HG03039 (cell line): ENCODE results near the gene LRRC74B.
"Not testable (repeated sequence)": the region's sequence is repeated elsewhere in the genome, so short reads cannot be mapped to it uniquely, and the experiment has no call there.

Experiments used
- ATAC-seq: cut with Tn5 transposase; IDR thresholded peaks from one replicate; pipeline ENCODE4 v1.9.1; 2021; ENCODE audit warnings: mild to moderate bottlenecking, moderate library complexity; ENCODE audit not compliant: unreplicated experiment

The LRRC74B gene

DNA sequence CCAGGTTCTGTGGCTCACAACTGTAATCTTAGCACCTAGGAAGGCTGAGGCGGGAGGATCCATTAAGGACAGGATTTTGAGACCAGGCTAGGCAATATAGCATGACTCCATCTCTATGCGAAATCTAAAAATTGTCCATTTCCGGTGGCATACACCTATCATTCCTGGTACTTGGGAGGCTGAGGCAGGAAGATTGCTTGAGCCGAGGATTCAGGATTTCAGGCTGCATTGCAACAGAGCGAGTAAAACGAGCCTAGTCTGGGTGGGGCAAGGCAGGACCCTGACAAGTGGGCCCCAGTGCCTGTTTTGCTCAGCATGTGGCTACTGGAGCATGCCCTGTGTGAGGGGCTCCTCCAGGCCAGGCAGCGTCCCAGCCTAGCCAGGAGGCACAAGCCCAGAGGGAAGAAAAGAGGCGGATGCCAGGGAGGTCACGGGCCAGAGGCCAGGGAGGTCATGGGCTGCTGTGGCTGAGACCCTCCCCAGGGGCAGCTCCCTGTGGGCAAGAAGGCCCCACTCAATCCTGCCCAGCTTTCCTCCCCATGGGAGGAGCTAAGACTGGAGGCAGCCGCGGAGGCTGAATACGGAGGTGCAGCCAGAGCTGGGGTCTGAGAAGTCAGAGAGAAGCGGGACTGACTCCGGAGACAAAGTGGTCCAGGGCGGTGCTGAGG, 8.4 kb downstream of the LRRC74B start:
- no peak for ATAC-seq

DNA sequence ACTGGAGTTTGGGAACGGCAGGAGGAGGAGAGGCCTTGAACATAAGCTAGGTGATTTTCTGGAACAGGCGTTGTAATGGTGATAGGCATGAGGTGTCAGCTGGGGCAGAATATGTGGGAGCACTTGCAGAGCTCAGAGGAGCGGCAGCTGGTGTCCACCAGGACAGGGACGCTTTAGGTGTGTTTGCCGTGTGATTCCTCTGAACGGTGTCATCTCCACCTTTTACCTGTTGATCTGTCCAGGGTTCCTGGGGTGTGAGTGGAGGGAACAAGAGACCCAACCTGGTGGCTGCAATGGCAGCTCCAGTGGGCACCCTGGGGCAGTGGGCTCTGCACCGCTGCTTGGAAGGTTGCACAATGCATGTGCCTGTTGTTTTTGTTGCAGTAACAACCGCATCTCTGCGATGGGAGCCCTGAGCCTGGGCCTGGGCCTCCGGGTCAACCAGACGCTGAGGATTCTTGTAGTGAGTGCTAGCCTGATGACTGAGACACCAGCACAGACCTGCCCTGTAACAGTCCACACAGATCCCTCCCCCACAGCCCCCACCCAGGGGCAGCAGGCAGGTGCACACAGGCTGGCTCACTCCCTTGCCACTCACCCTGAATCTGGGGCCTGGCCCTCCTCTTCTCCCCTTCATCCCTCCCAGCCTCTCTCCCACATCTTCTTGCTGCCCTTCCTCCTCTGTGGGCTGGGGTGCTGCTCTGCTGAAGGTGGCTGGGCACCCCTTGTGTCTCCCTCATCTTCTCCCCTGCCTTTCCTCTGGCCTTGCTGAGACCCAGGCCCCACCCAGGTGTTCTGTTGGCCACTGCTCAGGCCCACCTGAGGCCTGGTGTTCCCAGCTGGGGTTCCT, 9.2 kb downstream of the LRRC74B start:
- no peak for ATAC-seq

DNA sequence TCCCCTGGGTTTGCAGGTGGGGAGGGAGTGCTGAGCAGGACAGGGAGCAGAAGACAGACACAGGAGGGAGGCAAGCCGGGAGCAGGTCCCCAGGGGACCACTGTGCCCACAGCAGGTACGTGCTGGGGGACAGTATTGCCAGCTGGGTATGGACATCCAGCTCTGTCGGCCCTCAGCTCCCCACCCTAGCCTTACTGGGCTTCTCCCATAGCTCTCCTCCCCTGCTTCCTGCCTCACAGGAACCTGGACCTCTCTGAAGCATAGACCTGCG, 9.8 kb downstream of the LRRC74B start:
- ATAC-seq, result no peak

DNA sequence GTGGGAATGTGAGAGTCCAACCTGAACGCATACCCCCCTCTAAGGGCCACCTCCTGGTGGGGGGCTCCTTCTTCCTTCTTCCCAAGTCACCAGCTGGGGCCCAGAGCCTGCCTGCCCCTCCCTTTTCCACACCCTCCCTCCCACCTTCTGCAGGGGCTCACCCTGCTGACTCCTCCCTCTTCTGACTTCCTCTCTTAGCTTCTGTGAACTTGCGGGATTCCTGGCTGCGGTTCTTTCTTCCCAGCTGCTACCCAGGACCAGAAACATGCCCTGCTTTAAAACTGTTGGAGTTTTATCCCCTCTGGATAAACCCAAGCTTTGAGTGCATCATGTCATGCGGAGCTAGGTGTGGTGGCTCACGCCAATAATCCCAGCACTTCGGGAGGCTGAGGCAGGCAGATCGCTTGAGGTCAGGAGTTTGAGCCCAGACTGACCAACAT, 10.2 kb downstream of the LRRC74B start:
- ATAC-seq, result no peak

DNA sequence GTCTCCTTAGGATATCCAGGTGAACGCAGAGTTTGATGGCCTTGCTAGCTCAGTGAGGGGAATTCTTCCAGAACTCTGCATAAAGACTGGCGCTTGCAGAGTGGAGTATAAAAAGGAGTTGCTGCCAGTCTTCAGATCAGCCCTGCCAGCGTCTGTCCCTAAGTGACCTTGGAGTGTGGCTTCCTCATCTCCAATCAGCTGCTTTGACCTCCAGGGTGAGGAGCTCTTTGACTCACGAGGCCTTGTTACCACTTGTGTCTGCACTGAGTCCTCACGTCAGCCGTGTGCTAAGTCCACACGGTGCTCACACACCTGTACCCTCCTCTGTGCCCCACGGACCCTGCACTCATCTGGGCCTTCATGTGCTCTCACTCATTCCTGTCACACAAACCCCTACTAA, 14.6 kb downstream of the LRRC74B start:
- not testable (repeated sequence) for ATAC-seq

DNA sequence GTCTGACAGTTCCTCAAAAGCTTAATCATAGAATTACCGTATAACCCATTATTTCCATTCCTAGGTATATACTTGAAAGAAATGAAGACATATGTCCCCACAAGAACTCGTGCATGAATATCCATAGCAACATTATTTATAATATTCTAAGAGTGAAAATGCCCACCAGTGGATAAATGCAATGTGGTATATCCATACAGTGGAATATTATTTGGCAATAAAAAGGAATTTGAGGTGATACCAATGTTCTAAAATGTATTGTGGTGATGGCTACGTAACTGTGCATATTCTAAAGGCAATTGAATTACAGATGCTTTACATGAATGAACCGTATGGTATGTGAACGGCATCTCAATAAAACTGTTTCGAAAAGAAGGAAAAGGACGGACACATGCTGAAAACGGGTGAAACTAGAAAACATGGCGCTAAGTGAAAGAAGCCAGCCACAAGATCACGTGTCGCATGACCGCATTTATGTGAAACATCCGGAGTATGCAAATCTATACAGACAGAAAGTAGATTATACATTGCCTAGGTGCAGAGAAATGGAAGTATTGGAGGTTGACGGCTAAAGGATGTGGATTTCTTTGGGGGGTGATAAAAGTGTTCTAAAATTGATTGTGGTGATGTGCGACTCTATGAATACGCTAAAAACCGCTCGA, 16.0 kb downstream of the LRRC74B start:
- ATAC-seq, result not testable (repeated sequence)

DNA sequence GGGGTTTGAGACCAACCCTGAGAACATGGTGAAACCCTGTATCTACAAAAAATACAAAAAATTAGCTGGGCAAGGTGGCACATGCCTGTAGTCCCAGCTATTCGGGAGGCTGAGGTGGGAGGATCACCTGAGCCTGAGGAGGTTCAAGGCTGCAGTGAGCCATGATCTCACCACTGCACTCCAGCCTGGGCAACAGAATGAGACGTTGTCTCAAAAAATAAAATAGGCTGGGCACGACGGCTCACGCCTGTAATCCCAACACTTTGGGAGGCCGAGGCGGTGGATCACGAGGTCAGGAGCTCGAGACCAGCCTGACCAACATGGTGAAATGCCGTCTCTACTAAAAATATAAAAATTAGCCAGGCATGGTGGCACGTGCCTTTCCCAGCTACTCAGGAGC, 18.7 kb downstream of the LRRC74B start:
- not testable (repeated sequence) for ATAC-seq

DNA sequence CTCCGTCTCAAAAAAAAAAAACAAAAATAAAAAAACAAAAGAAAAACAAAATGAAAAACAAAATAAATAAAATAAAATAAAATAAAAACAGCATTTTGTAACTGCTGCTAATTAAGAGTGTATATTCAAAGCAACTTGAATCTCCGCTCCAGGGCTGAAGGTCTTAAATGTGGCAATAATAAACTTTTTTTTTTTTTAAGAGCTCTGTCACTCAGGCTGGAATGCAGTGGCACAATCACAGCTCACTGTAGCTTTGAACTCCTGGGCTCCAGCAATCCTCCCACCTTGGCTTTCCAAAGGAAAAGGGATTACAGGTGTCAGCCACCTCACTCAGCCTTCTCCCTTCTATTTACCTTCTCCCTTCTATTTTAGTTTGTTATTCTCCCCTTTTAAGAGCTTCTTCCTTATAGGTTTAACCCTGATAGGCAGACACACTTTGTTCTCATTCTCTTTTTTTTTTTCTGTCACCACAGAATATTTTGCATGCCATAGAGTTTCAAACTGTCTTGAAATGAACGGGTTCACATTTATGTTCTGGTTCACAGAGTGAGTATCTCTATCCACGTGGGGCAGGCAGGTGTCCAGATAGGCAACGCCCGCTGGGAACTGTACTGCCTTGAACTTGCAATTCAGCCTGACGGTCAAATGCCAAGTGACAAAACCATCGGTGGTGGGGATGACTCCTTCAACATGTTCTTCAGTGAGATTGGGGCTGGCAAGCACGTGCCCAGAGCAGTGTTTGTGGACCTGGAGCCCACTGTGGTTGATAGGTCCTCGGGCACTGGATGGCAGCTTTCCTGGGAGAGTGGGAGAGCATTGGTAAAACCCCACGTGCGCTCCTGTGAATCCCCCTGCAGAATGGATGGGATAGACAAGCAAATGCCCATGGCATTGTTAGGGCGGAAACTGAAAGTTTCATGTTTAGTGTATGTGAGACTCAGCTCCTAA, 19.4 kb downstream of the LRRC74B start:
- ATAC-seq, result no peak

DNA sequence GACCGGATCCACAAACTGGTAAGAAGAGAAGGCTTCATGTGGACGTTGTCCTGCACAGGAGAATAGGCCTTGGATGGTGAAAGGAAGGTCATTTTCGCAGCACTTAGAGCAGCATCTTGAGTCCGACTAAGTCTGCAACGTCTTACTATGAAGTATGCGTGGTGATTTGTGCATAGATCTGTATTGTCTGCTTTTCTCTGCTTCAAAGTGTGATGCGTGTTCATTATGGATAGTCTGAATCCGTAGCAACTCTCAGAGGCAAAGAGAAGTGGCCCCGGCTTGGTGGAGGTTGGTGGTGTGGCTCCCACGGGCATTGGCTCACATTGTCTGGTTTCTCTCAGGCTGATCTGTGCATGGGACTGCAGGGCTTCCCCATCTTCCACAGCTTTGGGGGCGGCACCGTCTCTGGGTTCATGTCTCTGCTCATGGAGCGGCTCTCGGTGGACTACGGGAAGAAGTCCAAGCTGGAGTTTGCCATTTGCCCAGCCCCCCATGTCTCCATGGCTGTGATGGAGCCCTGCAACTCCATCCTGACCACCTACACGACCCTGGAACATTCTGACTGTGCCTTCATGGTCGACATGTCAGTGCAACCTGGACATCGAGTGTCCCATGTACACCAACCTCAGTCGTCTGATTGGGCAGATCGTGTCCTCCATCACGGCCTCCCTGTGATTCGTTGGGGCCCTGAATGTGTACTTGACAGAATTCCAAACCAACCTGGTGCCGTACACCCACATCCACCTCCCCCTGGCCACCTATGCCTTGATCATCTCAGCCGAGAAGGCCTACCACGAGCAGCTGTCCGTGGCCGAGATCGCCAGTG, 21.5 kb downstream of the LRRC74B start:
- ATAC-seq, result no peak

DNA sequence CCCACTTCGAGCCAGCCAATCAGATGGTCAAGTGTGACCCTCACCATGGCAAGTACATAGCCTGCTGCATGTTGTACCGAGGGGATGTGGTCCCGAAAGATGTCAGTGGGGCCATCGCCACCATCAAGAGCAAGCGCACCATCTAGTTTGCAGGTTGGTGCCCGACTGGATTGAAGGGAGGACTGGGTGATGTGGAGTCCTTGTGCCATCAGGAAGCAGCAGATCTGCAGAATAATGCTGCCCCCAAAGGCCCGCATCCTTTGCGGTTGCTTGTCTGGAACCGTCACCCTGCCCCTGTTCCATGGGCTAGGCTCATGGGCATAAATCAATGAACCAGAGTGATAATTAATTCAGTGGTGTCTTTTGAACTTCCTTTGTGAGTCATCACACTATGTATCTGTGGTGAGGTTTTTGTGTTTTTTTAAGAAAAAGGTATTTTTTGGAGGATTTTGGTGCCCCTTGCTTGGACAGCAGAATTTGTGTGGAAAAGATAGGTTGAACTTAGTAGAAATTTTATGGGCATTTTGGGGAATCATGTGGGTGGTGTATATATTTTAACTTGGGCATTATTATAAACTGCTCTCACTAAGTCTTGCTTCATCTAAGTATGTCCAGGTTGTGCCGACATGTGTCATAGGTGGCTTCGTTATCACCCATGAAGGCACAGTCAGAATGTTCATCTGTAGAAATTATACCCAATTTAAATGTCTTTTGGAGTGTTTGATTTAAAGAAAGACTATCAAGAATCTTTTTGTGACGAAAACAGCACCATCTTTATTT, 22.3 kb downstream of the LRRC74B start:
- ATAC-seq, result no peak

DNA sequence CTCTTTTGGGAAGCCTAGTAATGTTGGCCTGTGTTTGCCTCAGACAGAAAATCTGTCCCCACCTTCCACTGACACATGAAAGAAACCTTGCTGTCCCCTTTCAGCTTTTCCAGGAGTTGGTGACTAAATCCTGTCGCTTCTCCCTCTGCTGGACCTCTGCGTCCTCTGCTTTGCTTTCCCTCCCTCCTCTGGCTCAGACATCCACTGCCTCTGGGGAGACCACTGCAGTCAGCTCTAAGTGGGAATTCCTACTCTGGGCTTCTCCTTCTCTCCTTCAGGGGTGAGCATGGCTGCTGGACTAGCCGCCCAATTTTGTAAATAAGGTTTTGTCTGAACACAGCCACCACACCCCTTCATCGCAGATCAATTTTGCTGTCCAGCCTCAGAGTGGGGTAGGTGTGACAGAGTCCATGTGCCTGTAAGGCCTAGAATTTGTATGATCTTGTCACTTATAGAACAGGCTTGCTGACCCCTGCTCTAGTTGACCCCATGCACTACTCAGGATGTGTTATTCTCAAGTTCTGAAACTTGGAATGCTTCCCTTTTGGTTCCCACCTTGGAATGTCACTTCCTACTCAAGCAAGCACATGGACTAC, 23.0 kb downstream of the LRRC74B start:
- ATAC-seq, result no peak

DNA sequence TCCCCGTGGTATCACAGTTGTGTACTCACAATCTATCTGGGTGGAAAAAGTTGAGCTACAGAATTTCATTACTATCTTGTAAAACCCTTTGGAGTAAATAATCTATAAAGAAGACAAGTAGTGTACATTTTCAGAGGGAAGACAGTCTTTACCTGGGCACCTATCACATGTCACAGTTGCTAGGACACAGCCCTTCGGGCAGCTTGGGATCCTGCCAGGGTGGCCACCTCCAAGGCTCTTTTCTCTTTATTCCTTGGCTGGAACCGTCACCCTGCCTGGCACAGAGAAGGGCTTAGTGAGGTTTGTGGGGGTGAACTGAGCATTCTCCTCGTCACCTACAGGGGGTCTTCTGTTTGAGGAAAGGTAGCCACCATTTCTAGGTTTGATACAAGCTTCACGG, 23.6 kb downstream of the LRRC74B start:
- no peak for ATAC-seq

DNA sequence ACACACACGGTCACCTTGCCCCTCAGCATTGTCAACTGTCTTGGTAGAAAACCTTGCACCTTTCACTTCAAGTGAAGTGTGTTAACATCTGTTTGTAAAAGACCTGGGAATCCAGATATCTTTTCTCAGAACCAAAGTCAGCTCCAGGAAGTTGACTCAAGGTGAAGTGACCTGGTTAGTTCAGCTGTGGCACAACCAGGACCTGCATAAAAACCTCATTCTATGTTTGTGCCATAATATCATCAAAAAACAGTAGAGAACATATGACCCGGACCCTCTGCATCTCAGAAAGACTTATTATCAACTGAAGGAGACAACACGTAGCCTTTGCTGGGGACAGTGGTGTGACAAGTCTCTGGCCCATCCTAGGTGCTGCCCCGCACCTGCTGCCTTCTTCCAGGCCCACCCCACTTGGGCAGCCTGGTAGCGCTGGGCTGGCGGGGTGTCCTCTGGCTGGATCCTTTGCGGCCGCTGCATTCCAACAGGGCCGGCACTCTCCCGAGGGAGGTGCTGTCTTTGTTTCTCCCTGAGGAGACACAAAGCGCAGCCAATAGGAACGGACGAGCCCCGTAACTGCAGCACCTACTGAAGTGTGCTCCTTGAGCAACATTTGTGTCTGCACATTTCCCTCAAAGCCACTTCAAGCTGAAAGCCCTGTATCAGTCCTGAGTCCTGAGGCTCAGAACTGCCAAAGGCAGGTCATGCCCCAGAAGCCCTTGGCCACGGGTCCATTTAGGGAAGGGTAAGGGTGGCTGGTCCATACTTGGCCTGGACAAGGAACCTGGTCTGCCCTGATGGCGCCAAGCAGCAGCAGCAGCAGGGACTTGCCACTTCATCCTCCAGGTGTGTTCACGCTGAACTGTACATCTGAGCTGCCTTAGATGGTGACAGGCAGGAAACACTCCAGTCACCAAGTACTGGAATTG, 25.2 kb downstream of the LRRC74B start:
- no peak for ATAC-seq

DNA sequence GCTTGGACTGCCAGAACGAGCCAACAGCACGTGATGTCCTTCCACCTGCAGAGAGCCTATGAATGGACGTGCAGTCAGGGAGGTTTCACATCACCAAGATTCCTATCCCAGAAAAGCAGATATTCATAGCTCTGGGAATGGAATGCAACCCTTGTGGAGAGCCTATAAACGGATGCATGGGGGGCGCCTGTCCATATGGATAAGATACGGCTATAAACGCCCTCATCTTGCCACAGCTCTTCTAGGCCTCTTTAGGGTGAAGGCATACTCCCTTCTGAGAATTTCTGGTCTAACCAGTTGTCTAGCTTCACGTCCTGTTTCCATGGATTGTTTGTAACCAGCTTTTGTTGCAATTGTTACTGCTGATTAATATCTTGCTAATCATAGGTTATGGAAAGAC, 26.1 kb downstream of the LRRC74B start:
- ATAC-seq, result not testable (repeated sequence)

DNA sequence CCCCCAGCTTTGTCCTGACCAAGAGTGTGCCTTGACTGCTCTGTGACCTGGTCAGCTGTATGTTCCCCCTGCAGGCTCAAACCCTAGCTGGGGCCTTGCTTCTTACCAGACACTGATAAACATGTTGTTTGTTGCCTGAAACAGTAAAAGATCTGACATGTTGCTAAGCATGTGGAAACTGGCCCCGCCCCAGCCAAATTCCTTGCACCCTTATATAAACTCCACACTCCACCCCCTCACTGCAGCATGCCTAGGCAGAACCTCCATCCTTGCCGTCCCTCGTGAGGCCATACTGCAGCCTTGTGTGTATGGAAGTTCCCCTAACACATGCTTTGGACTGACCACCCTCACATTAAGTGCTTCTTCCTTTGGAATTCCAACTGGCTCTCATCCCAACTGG, 27.3 kb downstream of the LRRC74B start:
- ATAC-seq, result no peak

DNA sequence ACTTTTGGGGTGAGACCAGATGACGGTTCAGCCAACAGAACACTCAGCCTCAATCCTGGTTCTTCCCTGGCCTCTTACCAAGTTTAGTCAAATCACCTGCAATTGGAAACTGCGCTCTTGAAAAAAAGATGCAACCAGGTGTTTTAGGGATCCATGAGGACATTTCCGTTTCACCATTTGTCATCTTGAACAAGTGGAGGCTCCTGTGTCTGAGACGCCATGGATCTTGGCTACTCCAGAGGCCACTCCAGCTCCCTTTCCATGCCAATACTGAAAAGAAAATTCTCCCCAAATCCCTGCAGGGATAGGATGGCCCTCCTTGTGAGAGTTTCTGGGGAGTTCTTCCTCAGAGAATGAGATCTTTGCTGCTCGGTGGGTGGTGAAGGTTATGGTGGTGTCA, 27.7 kb downstream of the LRRC74B start:
- no peak for ATAC-seq

DNA sequence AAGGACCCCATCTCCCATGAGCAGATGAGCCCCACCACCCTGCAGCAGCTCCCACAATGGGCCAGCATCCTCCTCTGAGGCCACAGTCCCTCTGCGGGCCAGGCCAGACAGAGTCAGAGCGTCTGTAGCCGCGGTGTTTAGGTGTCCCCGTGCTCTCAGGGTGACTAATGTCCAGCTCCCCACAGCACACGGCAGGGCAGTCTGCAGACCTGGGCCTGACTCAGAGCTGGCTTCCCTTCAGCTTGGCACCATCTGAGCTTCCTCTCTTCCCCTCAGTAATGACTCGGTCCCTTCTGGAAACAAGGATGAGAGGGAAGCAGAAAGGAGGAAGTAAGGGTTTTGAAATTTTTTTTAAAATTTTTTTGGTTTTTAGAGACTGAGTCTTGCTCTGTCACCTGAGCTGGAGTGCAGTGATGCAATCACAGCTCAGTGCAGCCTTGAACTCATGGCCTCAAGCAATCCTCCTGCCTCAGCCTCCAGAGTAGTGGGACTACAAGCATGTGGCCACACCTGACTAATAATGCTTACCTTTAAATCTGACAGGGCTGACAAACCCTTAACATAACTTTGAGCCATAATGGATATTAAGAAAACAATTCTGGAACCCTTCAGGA, 28.5 kb downstream of the LRRC74B start:
- no peak for ATAC-seq
